HepG2 (cell line): ENCODE measurements around the gene C12orf42.

Source experiments
- BRCA1 ChIP-seq: sonication (generic); formaldehyde crosslinking; IDR thresholded peaks from 2 replicates; pipeline ENCODE4 v1.4.0; 2020; ENCODE audit warnings: missing genetic modification reagents
- GABPA ChIP-seq, 2 experiments: IDR thresholded peaks; 2 replicates each; pipeline ENCODE4 v1.6.1; 2011 to 2016; ENCODE audit warnings: low read depth in 2 of 2, low read length in 1 of 2, missing biosample characterization in 1 of 2, missing genetic modification characterization in 1 of 2
- MAFK ChIP-seq, 2 experiments: IDR thresholded peaks in 1 of 2; conservative IDR thresholded peaks in 1 of 2; 2 replicates each; pipeline ENCODE4 v1.6.1; 2011; ENCODE audit warnings: improper control_type of control experiment in 2 of 2, low read length in 2 of 2
- NR3C1 ChIP-seq: sonication (generic); formaldehyde crosslinking; IDR thresholded peaks from 2 replicates; pipeline ENCODE4 v1.4.0; 2020; ENCODE audit warnings: missing genetic modification reagents
- SUZ12 ChIP-seq: fragments of 150-350 bp; IDR thresholded peaks from 2 replicates; pipeline ENCODE4 v1.6.1; 2014; ENCODE audit warnings: low read depth, low read length
- TGIF2 ChIP-seq: IDR thresholded peaks from 2 replicates; pipeline ENCODE4 v1.6.1; 2016; ENCODE audit warnings: control low read depth, missing compliant biosample characterization
- THYN1 ChIP-seq: sonication (generic); formaldehyde crosslinking; IDR thresholded peaks from 2 replicates; pipeline ENCODE4 v1.8.1; 2023; ENCODE audit warnings: low read depth, mild to moderate bottlenecking, moderate library complexity, missing genetic modification reagents, borderline replicate concordance
- ZNF354B ChIP-seq: sonication (generic); formaldehyde crosslinking; IDR thresholded peaks from 2 replicates; pipeline ENCODE4 v1.8.0; 2022; ENCODE audit warnings: mild to moderate bottlenecking, missing genetic modification reagents

DNA sequence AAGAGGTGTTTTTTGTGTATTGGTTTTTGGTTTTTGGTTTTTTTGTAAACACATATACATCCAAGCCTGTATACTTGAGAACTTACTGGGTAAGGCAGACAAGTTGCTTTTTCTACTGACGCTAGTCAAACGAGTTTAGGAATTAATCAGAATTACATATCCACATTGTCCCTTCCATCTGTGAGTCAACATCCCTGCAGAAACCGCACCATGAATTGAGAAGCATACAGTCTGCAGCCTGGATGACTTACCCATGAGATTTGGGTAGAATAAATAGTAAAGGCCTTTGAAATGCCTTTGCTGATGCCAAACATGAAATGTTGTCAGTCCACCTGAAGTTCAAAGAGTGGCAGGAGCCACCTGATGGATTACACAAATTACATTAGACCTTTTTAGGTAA lies 21.4 kb upstream of the C12orf42 start:
- TF ChIP-seq ZNF354B, result no peak
- TF ChIP-seq THYN1 (CRISPR knock-in tag), result no peak
- no peak for TF ChIP-seq GABPA (IDR thresholded peaks at IDR 0.05; ENCODE audit: low read depth, low read length)
- TF ChIP-seq GABPA (CRISPR knock-in tag; IDR thresholded peaks at IDR 0.05; ENCODE audit: low read depth), result no peak
- no peak for TF ChIP-seq TGIF2
- no peak for TF ChIP-seq MAFK (conservative IDR thresholded peaks at IDR 0.05 in 1 of 2, IDR thresholded peaks at IDR 0.05 in 1 of 2; ENCODE audit: low read length in 2 of 2)
- no peak for TF ChIP-seq BRCA1 (CRISPR knock-in tag)
- TF ChIP-seq SUZ12, result no peak
- TF ChIP-seq NR3C1, result no peak
